CD4-positive, alpha-beta T cell treated with Interleukin-6 at 100 ng/mL for 8 hours (primary cell): Measurements from ENCODE around the gene TMEM39A.

Experiments used
- DNase-seq: peaks from one replicate; pipeline ENCODE4 v3.0.0-alpha.2; 2020; ENCODE audit warnings: mixed read lengths, low spot score

TMEM39A gene

GRCh38 chr3:119400466-119400865 is 62.9 kb downstream of the TMEM39A start:
- no peak for DNase-seq

- DNase-seq: no peak
These were observed 66.5 kb downstream of the TMEM39A start for GRCh38 chr3:119396870-119397269.

- DNase-seq: no peak
These were observed 67.5 kb downstream of the TMEM39A start for GRCh38 chr3:119395923-119396358.

- no peak for DNase-seq
These were observed 74.8 kb downstream of the TMEM39A start for GRCh38 chr3:119388577-119388976.

- no peak for DNase-seq
These were observed 81.3 kb downstream of the TMEM39A start for GRCh38 chr3:119382134-119382533.

GRCh38 chr3:119380697-119381096 is 82.7 kb downstream of the TMEM39A start:
- no peak for DNase-seq
